Fibroblast of mammary gland (primary cell): ENCODE measurements around the gene UMODL1.

ENCODE experiments used
- DNase-seq: peaks from one replicate; pipeline ENCODE4 v3.0.0-alpha.2; 2010; ENCODE audit warnings: low read depth
- H3K4me3 ChIP-seq: 2 replicates; pipeline ENCODE4 v1.5.1; 2011; ENCODE audit warnings: low read depth, mild to moderate bottlenecking, low read length, moderate library complexity; ENCODE audit not compliant: control insufficient read depth
- TF ChIP-seq, protein P1 (sequence below): conservative IDR thresholded peaks from 2 replicates; pipeline ENCODE4 v1.5.1; 2011; ENCODE audit warnings: low read depth, low read length, inconsistent platforms; ENCODE audit not compliant: control insufficient read depth, insufficient read depth

Gene UMODL1

DNA sequence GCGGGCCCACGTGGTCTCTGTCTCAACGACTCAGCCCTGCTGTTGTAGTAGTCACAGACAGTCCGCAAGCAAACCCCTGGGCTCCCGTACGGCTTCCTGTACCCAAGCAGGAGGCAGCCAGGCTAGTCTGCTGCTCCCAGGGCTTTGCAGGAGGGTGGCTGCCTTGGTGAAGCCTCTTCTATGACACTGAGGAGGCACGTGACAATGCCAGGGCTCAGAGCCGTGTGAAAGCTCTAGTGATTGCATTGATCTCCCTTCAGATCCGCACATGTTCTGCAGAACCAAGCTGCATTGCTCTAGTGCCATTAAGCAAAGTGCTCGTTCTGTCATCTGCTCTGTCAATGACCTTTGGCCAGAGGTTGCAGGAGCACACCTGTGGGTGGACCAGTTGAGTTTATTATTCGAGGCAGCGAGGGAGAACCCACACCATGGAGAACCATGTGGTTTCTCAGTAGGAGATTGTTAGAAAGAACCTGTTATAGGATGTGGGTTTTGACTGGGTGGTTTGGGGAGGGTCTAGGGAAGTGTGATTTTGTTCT is 18.0 kb downstream of the UMODL1 start:
- TF ChIP-seq, protein P1, sequence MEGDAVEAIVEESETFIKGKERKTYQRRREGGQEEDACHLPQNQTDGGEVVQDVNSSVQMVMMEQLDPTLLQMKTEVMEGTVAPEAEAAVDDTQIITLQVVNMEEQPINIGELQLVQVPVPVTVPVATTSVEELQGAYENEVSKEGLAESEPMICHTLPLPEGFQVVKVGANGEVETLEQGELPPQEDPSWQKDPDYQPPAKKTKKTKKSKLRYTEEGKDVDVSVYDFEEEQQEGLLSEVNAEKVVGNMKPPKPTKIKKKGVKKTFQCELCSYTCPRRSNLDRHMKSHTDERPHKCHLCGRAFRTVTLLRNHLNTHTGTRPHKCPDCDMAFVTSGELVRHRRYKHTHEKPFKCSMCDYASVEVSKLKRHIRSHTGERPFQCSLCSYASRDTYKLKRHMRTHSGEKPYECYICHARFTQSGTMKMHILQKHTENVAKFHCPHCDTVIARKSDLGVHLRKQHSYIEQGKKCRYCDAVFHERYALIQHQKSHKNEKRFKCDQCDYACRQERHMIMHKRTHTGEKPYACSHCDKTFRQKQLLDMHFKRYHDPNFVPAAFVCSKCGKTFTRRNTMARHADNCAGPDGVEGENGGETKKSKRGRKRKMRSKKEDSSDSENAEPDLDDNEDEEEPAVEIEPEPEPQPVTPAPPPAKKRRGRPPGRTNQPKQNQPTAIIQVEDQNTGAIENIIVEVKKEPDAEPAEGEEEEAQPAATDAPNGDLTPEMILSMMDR: no peak
- H3K4me3 ChIP-seq: no peak overlapping the region
- DNase-seq: no peak

DNA sequence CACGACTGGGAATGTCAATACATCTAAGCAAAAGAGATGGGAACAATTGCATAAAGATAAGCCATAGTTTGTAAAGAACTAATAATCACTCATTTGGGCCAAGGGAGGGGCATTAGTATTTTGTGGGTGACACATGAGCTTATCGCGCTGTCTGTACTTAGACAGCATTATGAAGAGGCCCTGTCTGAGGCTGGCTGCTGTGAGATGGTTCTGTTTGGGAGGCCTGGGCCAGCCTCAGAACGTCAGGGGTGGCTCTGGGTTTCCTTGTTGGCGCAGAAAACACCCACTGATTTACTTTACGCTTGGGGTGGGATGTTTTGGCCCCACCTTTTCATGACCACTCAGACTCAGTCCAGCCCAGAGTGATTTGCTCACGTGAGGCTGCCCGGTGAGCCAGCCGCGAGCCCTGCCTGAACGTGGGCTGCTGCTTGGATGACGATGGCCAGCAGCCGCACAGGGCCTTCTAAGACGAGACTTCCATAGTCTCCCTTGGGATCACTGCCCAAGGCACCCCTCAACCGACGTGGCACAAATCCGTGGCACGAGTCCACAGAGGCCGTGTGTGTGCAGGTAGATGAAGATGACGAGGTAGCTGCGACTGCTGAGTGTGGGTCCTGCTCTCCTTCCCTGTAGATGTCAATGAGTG is 18.7 kb downstream of the UMODL1 start:
- no peak overlapping the region for H3K4me3 ChIP-seq
- no peak for DNase-seq
- TF ChIP-seq, protein P1: no peak

DNA sequence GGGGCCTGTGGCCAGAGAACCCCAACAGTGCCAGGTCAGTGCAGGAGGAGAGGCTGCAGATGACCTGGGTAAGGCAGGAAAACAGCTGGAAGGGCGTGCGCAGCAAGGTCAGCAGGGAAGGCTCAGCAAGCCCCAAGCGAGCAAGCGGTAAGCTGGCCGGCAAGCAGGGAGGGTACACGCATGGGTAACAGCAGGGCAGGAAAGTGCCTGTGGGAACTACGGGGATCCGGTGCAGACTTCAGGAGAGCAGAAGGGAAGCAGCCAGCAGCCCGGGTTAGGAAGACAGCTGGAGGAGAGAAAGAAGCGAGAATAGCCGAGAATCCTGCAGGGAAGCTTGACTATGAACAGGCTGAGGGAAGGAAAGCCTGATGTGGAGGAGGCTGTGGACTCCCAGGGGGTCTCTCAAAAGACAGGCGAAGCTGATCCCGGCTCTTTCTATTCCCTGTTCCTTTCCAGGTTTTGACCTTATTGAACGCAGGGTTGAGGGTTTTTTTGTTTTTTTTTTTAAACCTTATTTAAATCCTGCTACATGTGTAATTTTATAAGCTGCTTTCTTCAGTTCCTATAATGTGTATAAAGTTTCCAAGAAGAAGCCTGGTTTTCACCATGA is 20.9 kb downstream of the UMODL1 start:
- TF ChIP-seq, protein P1: no peak
- H3K4me3 ChIP-seq: no peak overlapping the region
- no peak for DNase-seq

DNA sequence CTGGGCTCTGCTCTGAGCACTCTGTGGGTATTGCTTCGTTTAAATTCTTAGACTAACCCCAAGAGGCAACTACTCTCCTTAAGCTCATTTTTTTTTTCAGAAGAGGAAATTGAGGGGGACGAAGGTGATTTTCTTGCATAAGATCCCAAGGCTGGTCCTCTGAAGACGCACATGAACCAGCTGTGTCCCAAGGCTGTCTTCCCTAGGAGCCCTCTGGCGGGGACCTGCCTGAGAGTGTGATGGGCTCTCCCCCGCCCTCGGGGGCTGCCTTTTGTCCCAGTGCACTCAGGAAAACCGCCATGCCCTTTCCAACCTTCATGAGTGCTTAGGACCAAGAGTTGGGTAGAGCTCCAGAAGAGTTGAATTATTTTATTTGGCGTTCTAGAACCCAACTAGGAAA is 21.7 kb downstream of the UMODL1 start:
- no peak for DNase-seq
- H3K4me3 ChIP-seq: no peak overlapping the region
- TF ChIP-seq, protein P1: no peak

DNA sequence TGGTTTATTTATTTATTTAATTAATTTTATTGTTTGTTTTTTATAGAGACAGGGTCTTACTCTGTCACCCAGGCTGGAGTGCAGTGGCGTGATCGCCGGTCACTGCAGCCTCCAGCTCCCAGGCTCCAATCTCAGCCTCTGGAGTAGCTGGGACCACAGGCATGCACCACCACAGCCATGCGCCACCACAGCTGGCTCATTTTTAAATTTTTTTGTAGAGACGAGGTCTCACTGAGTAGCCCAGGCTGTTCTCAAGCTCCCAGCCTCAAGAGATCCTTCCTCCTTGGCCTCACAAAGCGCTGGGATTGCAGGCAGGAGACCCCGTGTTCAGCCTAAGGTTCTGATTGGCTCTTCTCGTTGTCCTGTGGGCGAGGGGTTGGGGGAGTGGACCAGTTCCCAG is 22.1 kb downstream of the UMODL1 start:
- DNase-seq: no peak
- H3K4me3 ChIP-seq: no peak overlapping the region
- TF ChIP-seq, protein P1: no peak

DNA sequence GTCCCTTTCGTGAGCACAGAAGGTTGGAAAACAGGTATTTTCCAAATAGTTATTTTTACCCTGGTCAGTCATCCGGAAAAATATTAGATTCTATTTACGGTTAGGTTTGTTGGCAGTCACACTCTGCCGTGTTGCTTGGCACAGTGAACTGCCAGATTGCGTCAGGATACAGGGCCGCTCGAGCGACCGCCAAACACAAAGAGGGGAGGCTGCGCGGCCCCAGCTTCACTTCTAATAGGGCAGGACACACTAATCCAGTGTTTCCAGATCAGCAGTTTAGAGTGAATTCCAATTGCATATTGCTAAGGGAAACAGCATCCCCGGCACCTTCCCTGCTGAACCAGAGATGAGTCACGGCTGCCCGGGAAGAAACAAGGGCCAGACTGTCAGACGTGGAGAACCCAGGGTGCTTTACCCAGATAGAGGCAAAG is 22.9 kb downstream of the UMODL1 start:
- H3K4me3 ChIP-seq: no peak overlapping the region
- TF ChIP-seq, protein P1: no peak
- peak; percentile 88 for DNase-seq
